GM21367 (cell line): ENCODE data around the gene SGIP1.

Experiments used
- ATAC-seq: cut with Tn5 transposase; IDR thresholded peaks from one replicate; pipeline ENCODE4 v1.9.1; 2021; ENCODE audit not compliant: unreplicated experiment

The SGIP1 gene

DNA sequence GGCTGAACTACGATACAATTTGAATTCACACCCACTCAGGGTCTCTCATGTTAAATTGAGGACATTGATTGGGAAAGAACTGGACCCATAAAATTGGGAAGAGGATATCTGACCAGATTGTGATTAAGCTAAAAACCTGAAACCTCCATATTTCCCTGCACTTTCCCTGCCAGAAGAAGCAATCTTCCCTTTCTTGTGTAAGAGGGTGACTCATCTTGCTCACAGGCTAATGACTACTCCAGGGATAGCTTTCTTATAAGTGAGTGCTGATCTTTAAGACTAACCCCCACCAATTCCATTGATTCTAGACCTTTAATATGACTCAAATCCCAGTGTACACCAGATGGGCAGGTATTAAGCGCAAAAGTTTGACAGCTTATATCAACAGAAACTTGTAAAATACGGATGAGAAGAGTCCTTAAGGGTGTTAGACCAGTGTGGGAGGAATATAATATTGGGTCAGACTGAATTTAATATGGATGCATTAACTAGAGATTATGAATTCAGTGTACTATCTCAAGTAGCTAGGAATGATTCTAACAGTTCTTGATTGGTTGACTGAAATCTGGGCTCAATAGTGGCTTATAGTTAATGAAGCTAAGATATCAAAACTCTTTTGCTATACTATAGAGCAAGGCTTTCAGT lies 12.1 kb upstream of the SGIP1 start:
- no peak for ATAC-seq

DNA sequence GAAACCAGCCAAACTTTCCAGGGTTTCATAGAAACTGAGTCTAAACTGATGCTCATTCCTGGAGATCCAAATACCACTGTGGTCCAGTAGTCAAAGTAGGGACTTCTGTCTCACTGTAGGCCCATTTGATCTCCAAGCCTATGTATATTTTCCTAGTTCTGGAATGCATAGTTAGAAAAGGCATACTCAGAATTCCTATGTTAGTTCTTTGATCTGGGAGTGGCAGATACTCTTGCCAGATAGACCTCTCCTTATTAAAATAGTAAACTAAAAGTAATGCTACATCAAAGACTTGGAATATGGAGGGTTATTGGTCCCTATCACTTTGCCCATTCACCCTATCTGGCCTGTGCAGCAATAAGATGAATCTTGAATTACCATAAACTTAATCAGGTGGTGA lies 10.4 kb upstream of the SGIP1 start:
- no peak for ATAC-seq

DNA sequence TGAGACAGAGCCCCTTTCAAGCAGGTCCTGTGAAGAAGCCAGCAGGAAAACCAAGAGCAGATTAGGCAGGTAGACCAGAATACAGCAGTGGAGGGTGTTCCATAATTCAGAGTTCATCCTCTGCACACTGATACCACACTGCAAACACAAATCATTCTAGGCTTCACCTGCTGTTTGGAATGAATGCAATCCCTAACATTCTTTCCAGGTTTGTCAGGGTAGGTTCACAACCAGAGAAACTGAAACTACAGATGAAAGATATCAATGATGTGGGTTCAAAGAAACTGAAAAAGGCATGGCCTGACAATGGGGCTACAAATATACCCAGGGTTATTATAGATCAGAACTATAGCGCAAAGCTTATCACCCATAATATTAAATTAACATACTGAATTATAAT lies 8.9 kb upstream of the SGIP1 start:
- ATAC-seq, result no peak

DNA sequence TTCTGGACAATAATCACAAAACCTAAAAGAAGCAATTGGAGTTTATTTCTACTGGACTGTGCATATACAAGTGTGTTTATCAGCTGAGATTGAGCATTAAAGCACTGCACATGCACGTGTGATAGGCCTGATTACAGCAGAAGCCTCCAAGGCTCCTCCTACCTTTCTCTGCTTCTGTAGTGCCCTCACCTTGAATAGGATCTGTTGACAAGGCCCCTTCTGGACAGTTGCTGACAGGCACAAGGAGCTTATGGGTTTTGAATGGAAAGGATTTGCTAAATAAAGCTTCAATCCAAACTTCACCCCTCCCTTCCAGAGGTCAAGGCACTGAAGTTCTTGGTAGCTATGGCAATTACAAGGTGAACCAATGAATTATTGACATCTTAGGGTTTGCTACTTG lies 7.9 kb upstream of the SGIP1 start:
- no peak for ATAC-seq

DNA sequence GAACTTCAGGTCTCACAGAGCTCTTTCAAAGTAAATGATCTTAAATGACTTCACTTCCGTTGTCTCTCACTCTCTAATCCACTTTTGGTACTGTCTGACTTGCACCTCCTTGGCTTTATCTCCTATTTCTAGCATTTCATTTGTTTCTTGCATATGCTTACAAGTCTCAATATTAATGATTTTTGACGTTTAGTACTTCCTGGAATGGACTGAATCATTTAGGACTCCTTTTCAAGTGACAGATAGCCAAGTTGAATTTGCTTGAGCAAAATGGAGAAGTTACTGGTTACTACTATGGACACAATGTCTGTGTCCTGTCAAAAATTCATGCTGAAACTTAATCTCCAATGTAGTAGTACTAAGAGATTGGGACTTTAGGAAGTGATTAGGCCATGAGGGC lies 7.0 kb upstream of the SGIP1 start:
- ATAC-seq, result no peak

DNA sequence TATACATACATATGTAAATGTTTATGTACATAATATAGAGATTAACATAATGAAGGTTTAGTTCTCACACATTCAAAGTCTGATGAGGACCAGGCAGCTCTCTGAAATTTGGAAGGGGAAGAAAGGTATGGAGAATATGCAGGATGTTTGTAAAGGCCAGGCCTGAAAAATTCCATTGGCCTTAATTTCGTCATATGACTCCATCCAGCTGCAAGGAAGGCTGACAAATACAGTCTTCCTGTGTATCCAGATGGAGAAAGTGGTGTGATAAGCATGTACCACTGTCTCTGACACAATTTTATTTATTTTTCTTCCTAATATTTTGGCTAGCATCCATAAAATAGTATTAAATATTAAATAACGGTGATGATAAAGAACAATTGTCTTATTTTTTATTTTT lies 6.3 kb upstream of the SGIP1 start:
- ATAC-seq, result no peak

DNA sequence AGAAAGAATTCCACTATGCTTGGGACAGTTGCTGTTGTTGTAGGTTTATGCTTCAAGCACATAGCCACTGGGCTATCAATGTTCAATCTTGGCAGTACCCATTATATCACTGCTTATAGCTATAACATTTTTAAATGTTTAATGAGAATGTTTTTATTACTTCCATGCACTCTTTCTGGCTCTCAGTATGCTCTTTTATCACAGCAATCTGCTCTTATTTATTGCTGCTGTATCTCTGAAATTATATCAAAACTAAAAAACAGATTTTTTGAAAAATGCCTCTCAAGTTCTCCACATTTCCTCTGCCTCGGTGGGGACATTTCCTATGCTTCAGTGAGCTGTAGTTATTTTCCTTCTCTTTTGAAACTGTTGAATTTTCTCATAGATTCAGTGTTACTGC lies 5.4 kb upstream of the SGIP1 start:
- no peak for ATAC-seq

DNA sequence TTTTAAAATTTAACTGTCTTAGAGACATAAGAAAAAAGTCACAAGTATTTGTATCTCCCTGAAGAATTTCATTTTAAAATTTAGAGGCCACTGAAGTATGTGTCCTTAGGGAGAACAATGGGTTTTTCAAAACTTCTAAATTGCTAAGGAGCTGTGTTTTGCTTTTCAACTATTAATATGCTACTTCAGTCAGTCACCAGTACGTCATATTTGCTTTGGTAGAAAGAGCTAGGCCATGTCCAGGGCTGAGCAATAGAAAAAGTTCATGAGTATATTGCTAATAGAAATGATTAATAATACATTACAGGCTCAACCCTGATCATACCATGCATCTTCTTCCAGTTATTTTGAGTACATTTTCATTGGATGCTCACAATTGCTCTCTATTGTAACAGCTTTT lies 1.7 kb upstream of the SGIP1 start:
- no peak for ATAC-seq

DNA sequence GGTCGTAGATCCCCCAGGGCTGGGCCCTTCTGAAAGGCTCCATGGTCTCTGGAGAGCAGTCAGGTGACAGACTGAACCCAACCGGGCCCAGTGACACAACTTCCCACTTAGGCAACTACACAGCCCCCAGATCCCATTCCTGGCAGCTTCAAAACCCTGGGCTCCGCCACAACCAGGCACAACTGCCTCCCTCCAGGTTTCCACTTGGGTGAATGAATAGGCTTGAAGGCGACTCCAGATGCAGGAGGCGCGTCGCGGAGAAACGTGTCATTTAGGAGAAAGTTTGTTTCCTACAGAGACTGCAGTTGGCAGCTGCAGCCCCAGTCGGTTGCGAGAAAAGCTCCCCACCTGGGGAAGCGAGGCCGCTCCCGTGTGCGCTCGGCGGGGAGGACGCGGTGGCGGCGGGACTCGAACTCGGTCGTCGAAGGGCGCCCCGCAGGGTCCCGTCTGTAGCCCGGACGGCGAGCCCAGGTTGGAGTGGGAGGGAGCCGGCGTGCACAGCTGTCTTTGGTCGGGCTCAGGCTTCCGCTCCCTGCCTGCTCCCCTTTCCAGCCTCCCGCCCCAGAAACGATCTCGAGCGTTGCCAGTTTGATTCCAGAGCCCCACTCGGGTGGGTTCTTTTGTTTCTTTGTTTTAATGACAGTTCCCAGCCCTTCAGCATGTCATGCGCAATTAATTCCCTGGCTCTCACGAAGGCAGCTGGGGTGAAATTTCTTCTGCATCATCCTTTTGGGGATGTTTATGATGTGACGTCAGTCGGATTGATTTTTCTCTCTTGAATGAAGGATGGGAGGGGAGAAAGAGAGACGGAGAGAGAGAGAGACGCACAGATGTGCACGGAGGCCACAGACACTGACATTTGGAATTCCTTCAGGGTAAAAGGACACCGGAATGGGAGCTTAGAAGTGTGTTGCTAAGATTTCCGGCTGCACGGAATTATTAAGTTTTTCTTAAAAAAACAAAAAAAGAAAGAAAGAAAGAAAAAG lies 862 bp upstream of the SGIP1 start:
- ATAC-seq, result no peak

DNA sequence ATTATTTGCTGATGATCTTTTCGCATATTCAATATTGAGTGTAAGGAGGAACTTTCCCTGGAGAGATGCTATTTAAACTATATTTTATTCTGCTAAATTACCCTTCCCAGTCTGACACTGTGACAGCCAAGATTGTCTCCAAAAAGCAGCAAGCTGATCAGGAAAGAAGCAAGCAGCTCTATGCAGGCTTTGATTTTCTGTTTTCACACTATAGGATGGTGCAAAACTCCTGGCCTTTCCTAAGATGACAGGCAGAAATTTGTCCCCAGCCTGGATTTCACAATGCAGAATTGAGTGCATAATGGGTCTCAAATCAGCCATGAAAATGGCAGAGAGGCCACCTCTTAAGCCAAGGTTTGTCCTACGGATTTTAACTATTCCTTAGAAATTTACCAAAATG lies 1.1 kb downstream of the SGIP1 start:
- ATAC-seq, result no peak

DNA sequence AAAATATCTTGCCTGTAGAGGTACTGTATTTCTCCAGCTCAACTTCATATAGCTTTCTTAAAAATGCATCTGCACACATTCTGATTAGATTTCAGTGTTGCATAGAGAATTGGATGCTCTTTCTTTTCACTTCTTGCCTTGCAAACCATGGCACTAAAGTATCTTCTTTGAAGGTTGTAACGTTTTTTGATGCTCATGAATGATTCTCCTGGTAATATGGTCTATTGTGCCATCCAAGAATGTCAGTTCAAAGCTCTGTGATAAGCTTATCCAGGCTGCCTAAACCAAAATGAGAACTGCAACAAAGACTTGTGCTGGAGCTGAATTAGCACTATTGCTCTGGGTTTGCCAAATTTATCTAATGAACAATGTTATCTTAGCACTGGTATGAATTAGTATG lies 1.9 kb downstream of the SGIP1 start:
- no peak for ATAC-seq

DNA sequence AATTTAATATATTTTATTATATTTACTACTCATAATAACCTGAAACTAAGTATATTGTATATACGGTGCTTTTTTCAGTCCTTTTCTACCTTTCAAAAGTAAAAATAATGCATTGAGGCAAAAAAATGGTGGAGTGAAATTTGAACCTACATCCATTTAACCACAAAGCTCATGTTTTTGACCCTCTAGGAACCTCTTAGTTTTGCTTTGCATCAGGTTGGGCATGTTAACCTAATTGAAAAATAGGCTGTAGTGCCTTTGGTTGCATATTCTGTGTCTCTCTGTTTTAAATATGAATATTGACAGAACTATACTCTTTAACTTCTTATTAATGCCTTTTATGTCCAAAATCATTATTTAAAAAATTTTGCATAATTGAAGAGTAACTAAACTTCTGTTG lies 3.8 kb downstream of the SGIP1 start:
- ATAC-seq, result no peak

DNA sequence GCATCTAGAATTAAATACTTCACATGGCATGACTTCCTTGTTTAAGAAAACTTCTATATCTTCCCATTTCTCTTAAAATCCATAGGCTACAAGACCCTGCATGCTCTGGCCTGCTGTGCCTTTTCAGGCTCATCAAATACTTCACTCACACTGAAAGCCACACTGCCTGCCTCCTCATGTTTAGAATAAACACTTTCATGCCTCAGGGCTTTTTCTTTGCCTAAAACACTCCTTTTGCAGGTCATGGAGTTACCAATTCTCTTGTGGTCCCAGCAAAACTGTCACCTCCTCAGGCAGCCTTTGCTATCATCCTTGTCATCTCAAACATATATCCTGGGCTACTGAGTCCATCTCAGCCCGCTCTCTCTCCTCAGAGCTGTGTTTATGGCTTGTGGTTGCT lies 5.5 kb downstream of the SGIP1 start:
- no peak for ATAC-seq

DNA sequence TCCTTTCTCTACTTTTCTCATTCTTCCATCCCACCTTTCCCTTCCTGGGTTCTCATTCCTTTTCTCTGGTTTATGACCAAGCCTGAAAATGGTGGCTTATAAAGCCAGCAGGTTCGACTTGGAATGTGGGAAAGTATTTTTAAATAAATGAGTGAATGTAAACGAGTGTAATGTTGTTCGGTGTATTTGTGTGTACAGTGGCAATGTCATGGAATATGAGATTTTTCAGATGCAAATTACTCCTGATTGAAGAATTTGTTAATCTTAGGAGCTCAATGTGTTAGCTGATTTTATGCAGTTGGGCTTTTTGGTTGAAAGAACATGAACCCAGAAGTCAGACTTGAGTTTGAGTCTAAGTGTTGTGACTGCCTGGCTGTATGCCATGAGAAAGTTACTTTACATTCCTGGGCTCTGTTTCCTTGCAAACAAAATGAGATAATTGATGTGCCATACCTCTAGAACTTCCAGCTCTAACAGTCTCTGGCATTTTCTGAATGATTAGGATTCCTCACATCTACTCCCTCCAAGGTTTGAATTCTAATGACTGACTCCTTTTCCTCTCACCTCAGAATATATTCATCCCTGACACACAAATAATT lies 6.6 kb downstream of the SGIP1 start:
- ATAC-seq, result no peak

DNA sequence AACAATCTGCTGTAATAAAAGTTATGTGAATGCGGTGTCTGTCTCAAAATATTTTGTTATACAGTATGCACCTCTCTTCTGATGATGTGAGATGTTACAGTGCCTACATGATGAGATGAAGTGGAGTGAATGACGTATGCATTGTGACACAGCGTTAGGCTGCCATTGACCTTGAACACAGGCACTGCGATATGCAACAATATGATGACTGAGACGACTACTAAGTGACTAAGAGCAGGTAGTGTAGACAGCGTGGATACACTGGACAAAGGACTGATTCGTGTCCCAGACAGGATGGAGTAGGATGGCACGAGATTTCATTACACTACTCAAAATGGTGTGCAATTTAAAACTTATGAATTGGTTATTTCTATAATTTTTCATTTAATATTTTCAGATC lies 8.4 kb downstream of the SGIP1 start:
- no peak for ATAC-seq

DNA sequence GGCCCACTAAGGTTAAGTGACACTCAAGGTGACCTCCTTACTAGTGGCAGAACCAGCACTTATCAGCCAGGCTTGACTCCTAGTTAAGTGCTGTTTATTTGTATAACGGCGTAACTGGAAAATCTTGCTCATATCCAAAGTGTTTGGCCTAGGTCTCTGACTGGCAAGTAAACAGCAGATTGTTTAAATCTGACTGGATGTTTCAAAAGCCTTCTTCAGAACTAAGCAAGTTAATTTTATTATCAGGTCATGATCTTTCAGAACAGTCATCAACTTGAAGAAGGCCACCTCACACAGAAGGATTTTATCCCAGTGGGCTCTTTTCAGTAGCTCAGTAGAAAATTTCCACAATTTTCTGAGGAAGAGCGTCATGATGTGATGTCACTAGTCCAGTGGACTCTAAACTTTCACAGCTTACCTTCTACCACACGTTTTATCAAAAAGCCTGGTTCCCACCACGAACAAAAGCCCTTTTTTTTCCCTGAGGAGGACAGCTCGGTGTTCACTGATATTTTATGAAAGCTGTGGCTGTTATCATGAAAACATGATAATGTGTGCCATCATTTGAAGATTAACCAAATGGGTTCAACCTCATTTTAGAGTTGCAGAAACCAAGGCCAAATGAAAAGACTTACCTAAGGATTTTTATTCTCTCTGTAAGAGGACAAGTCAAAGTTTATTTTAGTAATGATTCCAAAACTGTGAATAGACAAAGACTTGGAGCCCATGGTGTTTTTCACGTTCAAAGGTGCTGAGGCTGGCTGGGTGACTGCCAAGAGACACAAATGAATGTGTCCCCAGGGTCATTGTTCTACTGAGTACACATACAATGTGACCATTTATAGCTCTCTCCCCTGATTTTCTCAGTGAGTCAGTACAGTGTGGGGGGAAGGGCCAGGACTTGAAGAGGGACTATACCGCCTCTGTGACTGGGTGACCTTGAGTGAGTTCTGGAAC lies 9.1 kb downstream of the SGIP1 start:
- no peak for ATAC-seq

DNA sequence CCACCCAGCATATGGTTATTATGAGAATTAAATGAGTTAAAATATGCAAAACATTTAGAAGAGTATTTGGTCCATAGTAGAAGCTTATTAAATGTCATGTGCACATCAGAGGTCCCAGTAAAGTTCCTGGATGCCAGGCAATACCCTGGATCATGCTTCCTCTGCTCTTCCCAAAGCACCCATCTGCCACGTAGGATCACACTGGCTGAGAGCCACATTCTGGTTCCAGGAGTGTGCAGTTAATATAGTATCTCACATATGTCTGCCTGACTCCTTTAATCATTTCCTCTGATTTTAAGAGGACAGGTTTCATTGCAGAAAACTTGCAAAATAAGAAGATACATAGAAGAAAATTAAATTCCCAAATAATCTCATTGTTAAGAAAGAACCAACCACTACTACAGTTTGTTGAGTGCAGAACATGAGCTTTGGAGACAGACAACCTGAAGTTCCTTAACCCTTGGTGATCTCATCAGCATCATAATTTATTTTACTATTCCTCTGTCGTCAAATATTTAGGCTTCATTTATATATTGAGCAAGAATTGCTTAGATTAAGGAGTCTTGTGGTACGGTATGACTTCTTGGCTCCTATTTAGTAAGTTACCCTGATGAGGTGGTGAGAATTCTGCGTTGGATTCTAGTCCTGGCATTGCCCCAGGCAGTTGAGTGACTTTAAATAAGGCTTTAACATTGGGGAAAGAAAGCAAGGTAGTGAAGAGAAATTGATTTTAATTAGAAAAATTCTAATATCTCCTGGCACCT lies 12.3 kb downstream of the SGIP1 start:
- ATAC-seq, result no peak

DNA sequence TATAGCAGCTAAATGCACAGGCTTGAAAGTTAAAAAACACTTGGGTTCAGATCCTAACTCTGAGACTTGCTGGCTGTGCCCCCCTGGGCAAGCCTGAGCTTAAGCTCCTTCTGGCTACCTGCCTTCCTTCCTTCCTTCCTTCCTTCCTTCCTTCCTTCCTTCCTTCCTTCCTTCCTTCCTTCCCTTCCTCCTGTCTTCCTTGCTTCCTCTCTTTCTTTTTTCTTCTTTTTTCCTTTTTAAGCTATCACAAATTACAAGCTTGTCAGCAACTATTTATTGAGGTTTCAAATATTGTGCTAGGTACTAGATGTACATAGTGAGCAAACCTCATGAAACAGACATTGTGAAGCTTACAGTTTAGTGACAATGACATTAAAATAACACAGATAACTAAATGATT lies 15.1 kb downstream of the SGIP1 start:
- no peak for ATAC-seq

DNA sequence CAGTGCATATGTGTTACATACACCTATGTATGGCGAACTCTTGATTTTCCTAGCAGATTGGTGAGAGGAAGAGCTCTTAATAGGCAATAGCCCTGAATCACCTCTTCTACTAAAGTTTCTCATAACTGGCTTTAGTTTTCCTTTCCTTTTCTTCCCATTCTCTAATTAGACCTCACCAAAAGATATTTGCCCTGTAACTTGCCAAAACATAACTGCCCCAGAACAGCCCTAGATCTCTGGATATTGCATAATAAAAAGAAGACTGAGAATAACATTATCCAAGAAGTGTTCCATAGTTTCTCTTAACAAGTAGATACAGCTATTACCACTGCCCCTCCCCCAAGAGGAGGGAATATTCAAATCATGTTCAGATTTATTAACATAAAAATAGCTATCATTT lies 16.3 kb downstream of the SGIP1 start:
- no peak for ATAC-seq

DNA sequence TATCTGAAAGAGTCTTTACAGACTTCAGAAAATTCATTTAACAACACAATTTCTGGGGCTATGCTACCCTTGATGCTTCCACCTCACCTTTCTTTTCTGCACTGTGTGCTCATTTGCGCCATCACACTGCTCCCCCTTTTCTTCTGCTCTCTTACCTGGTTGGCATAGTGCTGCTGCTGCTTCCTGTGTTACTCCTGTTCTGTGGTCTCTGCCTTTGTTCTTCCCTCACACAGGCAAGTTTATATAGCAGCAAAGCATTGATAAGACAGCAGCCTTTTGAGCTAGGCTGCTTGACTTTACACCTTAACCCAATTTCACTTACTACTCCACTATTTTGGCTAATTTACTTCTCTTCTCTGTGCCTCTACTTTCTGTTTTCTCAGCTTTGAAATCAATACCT lies 18.3 kb downstream of the SGIP1 start:
- no peak for ATAC-seq
